ENCODE results near the gene LEPR. TPM values are rescaled to one million over a fixed set of nuclear protein-coding genes. Genes with fewer than 3 reads are reported as not detected.

The LEPR gene
- total RNA-seq, 1 donor from 2014 or later = 15.5 TPM

GRCh38 chr1:65469126-65469888 lies 48.8 kb downstream of the LEPR start:
- Histone ChIP-seq H3K36me3 (ENCODE audit: control insufficient read depth, insufficient read depth, low read length) (no peaks in the 10 kb centered on the region), H3K27me3 (ENCODE audit: control insufficient read depth, insufficient read depth, low read length) (no peaks in the 10 kb centered on the region), H3K4me3 (ENCODE audit: low read depth, low read length) (no peak overlapping the region)
- FAIRE-seq (no peak), DNase-seq (ENCODE audit: low read depth) (no peak)
- TF ChIP-seq CTCF (IDR thresholded peaks at IDR 0.05; ENCODE audit: insufficient read depth, low read length, severe bottlenecking) = no peak

DNA sequence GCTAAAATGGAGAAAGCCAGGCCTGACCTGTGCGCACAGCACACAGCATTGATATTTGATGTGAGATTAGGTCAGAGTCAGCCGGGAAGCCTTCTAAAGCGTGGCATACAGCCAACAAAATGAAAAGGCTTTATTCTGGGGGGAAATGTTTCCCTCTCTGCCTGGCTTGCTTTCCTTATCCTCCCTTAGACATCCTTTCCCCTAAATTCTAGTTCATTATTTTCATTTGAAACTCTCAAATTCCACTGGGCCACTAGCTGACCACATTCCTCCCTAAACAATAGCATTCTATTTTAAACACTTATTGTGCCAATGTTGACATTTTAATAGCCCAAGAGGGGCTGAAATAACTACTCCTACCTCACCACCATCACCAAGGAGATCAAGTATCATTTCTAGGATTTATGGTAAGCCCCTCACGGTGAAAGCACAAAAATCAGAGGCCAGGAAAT lies 49.4 kb downstream of the LEPR start:
- DNase-seq (ENCODE audit: low read depth) = no peak
- no peak for TF ChIP-seq CTCF (IDR thresholded peaks at IDR 0.05; ENCODE audit: insufficient read depth, low read length, severe bottlenecking)
- Histone ChIP-seq H3K27me3 (ENCODE audit: control insufficient read depth, insufficient read depth, low read length) (no peaks in the 10 kb centered on the region), H3K36me3 (ENCODE audit: control insufficient read depth, insufficient read depth, low read length) (no peaks in the 10 kb centered on the region), H3K4me3 (ENCODE audit: low read depth, low read length) (no peak overlapping the region)
- FAIRE-seq = no peak

Other genes with a start within 250 kb of the LEPR start
- 1.9 and 2.1 TPM in 2 replicates for gene DNAJC6, start 111.1 kb upstream of the LEPR start, total RNA-seq
- gene LEPROT, start within 50 bp of the LEPR start, total RNA-seq = 27.9 and 37.4 TPM in 2 replicates